Spleen (tissue), 11 donors: ENCODE measurements around the gene RAMP1. TPM values are rescaled to one million over a fixed set of nuclear protein-coding genes. Genes with fewer than 3 reads are reported as not detected.

Experiments used
- DNase-seq: peaks from one replicate; pipeline ENCODE4 v3.0.0-alpha.2; 2020
- H3K27ac ChIP-seq, 8 donors: fragments of 200-600 bp; sonication (generic) in 7 of 8; 1 replicate in 4 of 8; 2 replicates in 4 of 8; pipeline versions ENCODE4 v1.5.0 to v1.8.0; 2016 to 2021; ENCODE audit warnings: inconsistent platforms in 4 of 8, mild to moderate bottlenecking in 4 of 8, moderate library complexity in 1 of 8
- H3K27me3 ChIP-seq, 7 donors: fragments of 200-600 bp; sonication (generic) in 6 of 7; replicated peaks in 1 of 7; 1 replicate in 4 of 7; 2 replicates in 3 of 7; pipeline versions ENCODE4 v1.5.0 to v1.8.0; 2016 to 2021; ENCODE audit warnings: inconsistent platforms in 3 of 7, mild to moderate bottlenecking in 1 of 7
- H3K36me3 ChIP-seq, 6 donors: fragments of 200-600 bp; sonication (generic) in 5 of 6; 1 replicate in 4 of 6; 2 replicates in 2 of 6; pipeline versions ENCODE4 v1.5.0 to v1.8.0; 2016 to 2021; ENCODE audit warnings: inconsistent platforms in 2 of 6
- H3K4me1 ChIP-seq, 6 donors: fragments of 200-600 bp; sonication (generic) in 5 of 6; 1 replicate in 3 of 6; 2 replicates in 3 of 6; pipeline versions ENCODE4 v1.5.0 to v1.8.0; 2016 to 2021; ENCODE audit warnings: inconsistent platforms in 3 of 6
- H3K4me3 ChIP-seq, 8 donors: fragments of 200-600 bp; sonication (generic) in 7 of 8; 1 replicate in 4 of 8; 2 replicates in 4 of 8; pipeline versions ENCODE4 v1.5.0 to v1.8.0; 2016 to 2021; ENCODE audit warnings: inconsistent platforms in 4 of 8, mild to moderate bottlenecking in 4 of 8, moderate library complexity in 2 of 8
- H3K9me3 ChIP-seq, 8 donors: fragments of 200-600 bp; sonication (generic) in 7 of 8; 1 replicate in 4 of 8; 2 replicates in 4 of 8; pipeline versions ENCODE4 v1.5.0 to v1.8.0; 2016 to 2021; ENCODE audit warnings: inconsistent platforms in 4 of 8
- CTCF ChIP-seq, 11 experiments: fragments of 200-600 bp in 7 of 11; fragments of 450-650 bp in 4 of 11; sonication (generic) in 4 of 11; IDR thresholded peaks in 8 of 11; conservative IDR thresholded peaks in 3 of 11; 1 replicate in 7 of 11; 2 replicates in 4 of 11; pipeline versions ENCODE4 v1.4.0 to v1.8.0; 2016 to 2021; ENCODE audit warnings: antibody characterized with exemption in 11 of 11, inconsistent platforms in 4 of 11, mild to moderate bottlenecking in 1 of 11
- POLR2A ChIP-seq, 3 donors: fragments of 450-650 bp; IDR thresholded peaks; one replicate each; pipeline ENCODE4 v1.5.1; 2017; ENCODE audit warnings: antibody characterized with exemption in 3 of 3, mild to moderate bottlenecking in 1 of 3
- POLR2AphosphoS5 ChIP-seq, 3 donors: sonication (generic); formaldehyde crosslinking; IDR thresholded peaks; one replicate each; pipeline ENCODE4 v1.5.1; 2017; ENCODE audit warnings: antibody characterized with exemption in 3 of 3
- WGBS, 5 donors: extraction: QIAGEN DNeasy Blood & Tissue Kit in 3 of 5; methylation state at CpG; one replicate each; pipeline versions ENCODE4 v1.1.5 to v1.1.7; 2013 to 2018; 5-methylcytosine and 5-hydroxymethylcytosine counted together
- intact Hi-C: fragments of 100-400 bp; cut with DNase I; formaldehyde crosslinking; loops from one replicate; pipeline ENCODE4 v1.15.0; 2023; ENCODE audit warnings: low total_unique reads
- polyA plus RNA-seq, 3 donors: library from polyadenylated mRNA; stranded (reverse); fragments of 200-250 nt; gene quantifications; one replicate each; pipeline ENCODE4 v1.2.1, GENCODE V29; 2013
- total RNA-seq, 7 donors: library from RNA; depleted of rRNA in 3 of 7; stranded (reverse); fragments of >200 nt in 3 of 7; fragmentation: NEBNext Ultra II Directional in 4 of 7; extraction: Animal tissue kit (Norgen Biotek cat#: 25700) in 4 of 7; gene quantifications; one replicate each; pipeline versions ENCODE4 v1.1.0 to v1.2.1, GENCODE V29; 2016 to 2021
- donor health status: healthy with polysubstance abuse.
- donor health status: DM: no; HTN: no; CAD: no; lungs with moderate emphysema.
- donor health status: DM: no; HTN: no; CAD: no.
- donor health status: Bipolar disorder and iron deficiency.
- donor health status: healthy.
- donor health status: DM: no; HTN: no; CAD: no.
- donor health status: DM: yes; HTN: yes; CAD: no.

The RAMP1 gene
- total and polyA plus RNA-seq, 10 donors, result 4.5 to 44.5 (median 9.5) TPM

GRCh38 chr2:237941239-237941638 lies 81.8 kb downstream of the RAMP1 start:
- peaks cover 0 to 13% (median 0%) of the 10 kb centered on the region in 7 donors for H3K27me3 ChIP-seq
- 40 to 84% (median 62%) methylated on average over 2 of the region's 2 CpGs for WGBS, 5 donors
- TF ChIP-seq POLR2AphosphoS5 (IDR thresholded peaks at IDR 0.05), result no peak
- no peak for TF ChIP-seq CTCF (IDR thresholded peaks at IDR 0.05 in 8 of 11, conservative IDR thresholded peaks at IDR 0.05 in 3 of 11)
- TF ChIP-seq POLR2A (IDR thresholded peaks at IDR 0.05), result no peak
- peaks cover 0 to 29% (median 19%) of the 10 kb centered on the region in 8 donors for H3K9me3 ChIP-seq
- no peaks in the 10 kb centered on the region for H3K36me3 ChIP-seq
- peaks cover 0 to 24% (median 12%) of the 10 kb centered on the region in 6 donors for H3K4me1 ChIP-seq
- no peak overlapping the region for H3K4me3 ChIP-seq
- intact Hi-C loops, result no loop called here
- peak overlapping the region in 4 of 8 donors; percentile 49 to 77 (median 55) for H3K27ac ChIP-seq
- no peak for DNase-seq

- no peak for DNase-seq
- intact Hi-C loops, result no loop called here
- Histone ChIP-seq H3K27ac (peak overlapping the region in 6 of 8 donors; percentile 39 to 77 (median 52)), H3K36me3 (no peaks in the 10 kb centered on the region), H3K9me3 (peaks cover 0 to 37% (median 20%) of the 10 kb centered on the region in 8 donors), H3K27me3 (peaks cover 0 to 13% (median 0%) of the 10 kb centered on the region in 7 donors), H3K4me3 (no peak overlapping the region), H3K4me1 (peaks cover 0 to 24% (median 12%) of the 10 kb centered on the region in 6 donors)
- 16 to 39% (median 25%) methylated on average over 3 of the region's 3 CpGs for WGBS, 5 donors
- TF ChIP-seq POLR2AphosphoS5 (IDR thresholded peaks at IDR 0.05) (no peak), POLR2A (IDR thresholded peaks at IDR 0.05) (no peak), CTCF (IDR thresholded peaks at IDR 0.05 in 8 of 11, conservative IDR thresholded peaks at IDR 0.05 in 3 of 11) (no peak)
Measured at GRCh38 chr2:237942513-237942899, 83.1 kb downstream of the RAMP1 start.

GRCh38 chr2:237943395-237944094 lies 84.1 kb downstream of the RAMP1 start:
- 65 to 92% (median 78%) methylated on average over 6 to 7 of the region's 7 CpGs for WGBS, 5 donors
- Histone ChIP-seq H3K36me3 (no peaks in the 10 kb centered on the region), H3K27ac (peak overlapping the region in 2 of 8 donors; percentile 4 to 49), H3K4me1 (peaks cover 0 to 24% (median 12%) of the 10 kb centered on the region in 6 donors), H3K27me3 (peaks cover 0 to 13% (median 0%) of the 10 kb centered on the region in 7 donors), H3K4me3 (no peak overlapping the region), H3K9me3 (peaks cover 0 to 37% (median 20%) of the 10 kb centered on the region in 8 donors)
- intact Hi-C loops, result no loop called here
- TF ChIP-seq POLR2A (IDR thresholded peaks at IDR 0.05) (no peak), POLR2AphosphoS5 (IDR thresholded peaks at IDR 0.05) (no peak)
- DNase-seq, result no peak

DNA sequence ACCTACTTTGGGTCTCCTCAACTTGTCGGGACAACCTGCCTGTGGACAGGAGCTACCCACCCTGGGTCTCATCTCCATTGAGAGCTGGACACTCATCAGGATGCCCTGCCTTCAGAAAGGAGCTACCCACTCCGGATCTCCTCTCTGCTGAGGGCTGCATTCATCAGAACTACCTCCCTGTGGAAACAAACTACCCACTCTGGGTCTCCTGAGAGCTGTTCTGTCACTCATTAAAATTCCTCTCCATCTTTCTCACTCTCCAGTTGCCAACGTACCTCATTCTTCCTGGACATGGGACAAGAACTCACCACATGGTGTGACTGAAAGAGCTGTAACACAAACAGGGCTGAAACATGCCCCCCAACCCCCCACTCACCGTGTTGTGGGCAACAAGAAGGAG lies 84.9 kb downstream of the RAMP1 start:
- no peaks in the 10 kb centered on the region for H3K36me3 ChIP-seq
- H3K27ac ChIP-seq, result no peak overlapping the region
- intact Hi-C loops, result no loop called here
- WGBS, 5 donors, result 80 to 88% (median 84%) methylated on average over 4 of the region's 4 CpGs
- H3K9me3 ChIP-seq, result peaks cover 0 to 37% (median 20%) of the 10 kb centered on the region in 8 donors
- no peak overlapping the region for H3K4me3 ChIP-seq
- DNase-seq, result no peak
- H3K27me3 ChIP-seq, result peaks cover 0 to 13% (median 0%) of the 10 kb centered on the region in 7 donors
- TF ChIP-seq POLR2A (IDR thresholded peaks at IDR 0.05) (no peak), CTCF (IDR thresholded peaks at IDR 0.05 in 8 of 11, conservative IDR thresholded peaks at IDR 0.05 in 3 of 11) (no peak), POLR2AphosphoS5 (IDR thresholded peaks at IDR 0.05) (no peak)
- peaks cover 0 to 24% (median 12%) of the 10 kb centered on the region in 6 donors for H3K4me1 ChIP-seq
